Measurements from ENCODE around the gene TM2D3. TPM values are rescaled to one million over a fixed set of nuclear protein-coding genes. Genes with fewer than 3 reads are reported as not detected.

TM2D3 gene
- total RNA-seq = 10 to 100 TPM; 46.0 to 76.9 (median 57.3) TPM
- polyA plus RNA-seq = 10 to 100 TPM; 46.5 to 70.7 TPM
- long read RNA-seq, donor 1, transcript TM2D3-215 (4 exons, 1,734 nt) = minor isoform, 8 of 181 reads
- long read RNA-seq, donor 1, transcript TM2D3-201 (6 exons, 1,381 nt) = minor isoform, 43 of 181 reads
- long read RNA-seq, donor 1, transcript TM2D3-202 (5 exons, 1,329 nt) = major isoform, 117 of 181 reads
- long read RNA-seq, donor 1, partial matches to known transcripts = 1 of 181 reads
- long read RNA-seq, donor 1, other reads (novel, unspliced or antisense) = 5 of 181 reads
- long read RNA-seq, donor 2, transcript TM2D3-201 (6 exons, 1,381 nt) = minor isoform, 8 of 46 reads
- long read RNA-seq, donor 2, transcript TM2D3-202 (5 exons, 1,329 nt) = major isoform, 19 of 46 reads
- long read RNA-seq, donor 2, partial matches to known transcripts = 8 of 46 reads
- long read RNA-seq, donor 2, other reads (novel, unspliced or antisense) = 0 of 46 reads
- long read RNA-seq, donor 3, transcript TM2D3-201 (6 exons, 1,381 nt) = minor isoform, 14 of 42 reads
- long read RNA-seq, donor 3, transcript TM2D3-202 (5 exons, 1,329 nt) = major isoform, 22 of 42 reads
- long read RNA-seq, donor 3, partial matches to known transcripts = 0 of 42 reads
- long read RNA-seq, donor 3, other reads (novel, unspliced or antisense) = 5 of 42 reads

- no peaks in the 10 kb centered on the region for H3K9me3 ChIP-seq
- H3K27me3 ChIP-seq = no peaks in the 10 kb centered on the region
- H3K4me3 ChIP-seq = peak within 1 kb of the TSS; percentile 97
- DNase-seq = peak; percentile 91 to 97 (median 94)
- 0% methylated on average over 29 to 75 of the region's 75 CpGs for WGBS, 3 donors
- no peaks in the 10 kb centered on the region for H3K36me3 ChIP-seq
- intact Hi-C loops (cut with DNase I) = no loop called here
- peaks cover 5% of the 10 kb centered on the region for H3K4me1 ChIP-seq (ENCODE audit: insufficient read depth)
- TF ChIP-seq POLR2A (IDR thresholded peaks at IDR 0.05) = peak; percentile 92
- TF ChIP-seq EP300 (IDR thresholded peaks at IDR 0.05) = no peak
- TF ChIP-seq CTCF (IDR thresholded peaks at IDR 0.05) = peak; percentile 92 to 98 (median 97)
- H3K27ac ChIP-seq = peak within 1 kb of the TSS; percentile 60 to 92
Observed at GRCh38 chr15:101652098-101652785, at the start of gene TM2D3. Gene TM2D3, minus strand, starts transcription at chr15:101652381. Its CDS starts 20 bp downstream, at chr15:101652361.

- intact Hi-C loops (cut with DNase I) = no loop called here
- Histone ChIP-seq H3K4me3 (no peak overlapping the region), H3K36me3 (no peaks in the 10 kb centered on the region), H3K27me3 (no peaks in the 10 kb centered on the region), H3K27ac (no peak overlapping the region), H3K4me1 (ENCODE audit: insufficient read depth) (no peaks in the 10 kb centered on the region), H3K9me3 (no peaks in the 10 kb centered on the region)
- WGBS, 3 donors = 88 to 91% (median 89%) methylated on average over 2 of the region's 2 CpGs
- DNase-seq = no peak
- no peak for TF ChIP-seq CTCF (IDR thresholded peaks at IDR 0.05)
- TF ChIP-seq EP300 (IDR thresholded peaks at IDR 0.05) = no peak
- TF ChIP-seq POLR2A (IDR thresholded peaks at IDR 0.05) = no peak
Observed at GRCh38 chr15:101698314-101698713, 46.1 kb upstream of the TM2D3 start.

GRCh38 chr15:101697488-101697887 lies 45.3 kb upstream of the TM2D3 start:
- H3K36me3 ChIP-seq = no peaks in the 10 kb centered on the region
- no peak for DNase-seq
- TF ChIP-seq CTCF (IDR thresholded peaks at IDR 0.05) (no peak), EP300 (IDR thresholded peaks at IDR 0.05) (no peak), POLR2A (IDR thresholded peaks at IDR 0.05) (no peak)

GRCh38 chr15:101696829-101697228 lies 44.6 kb upstream of the TM2D3 start:
- TF ChIP-seq POLR2A (IDR thresholded peaks at IDR 0.05) (no peak), EP300 (IDR thresholded peaks at IDR 0.05) (no peak), CTCF (IDR thresholded peaks at IDR 0.05) (no peak)
- H3K36me3 ChIP-seq = no peaks in the 10 kb centered on the region
- no peaks in the 10 kb centered on the region for H3K4me1 ChIP-seq (ENCODE audit: insufficient read depth)
- H3K4me3 ChIP-seq = no peak overlapping the region
- 93 to 97% (median 94%) methylated on average over 1 of the region's 1 CpG for WGBS, 3 donors
- intact Hi-C loops (cut with DNase I) = no loop called here
- no peak for DNase-seq
- H3K27me3 ChIP-seq = no peaks in the 10 kb centered on the region
- H3K9me3 ChIP-seq = no peaks in the 10 kb centered on the region
- H3K27ac ChIP-seq = no peak overlapping the region

More at GRCh38 chr15:101697488-101697887, 45.3 kb upstream of the TM2D3 start:
- intact Hi-C loops (cut with DNase I) = no loop called here
- Histone ChIP-seq H3K27ac (no peak overlapping the region), H3K4me3 (no peak overlapping the region), H3K4me1 (ENCODE audit: insufficient read depth) (no peaks in the 10 kb centered on the region), H3K9me3 (no peaks in the 10 kb centered on the region), H3K27me3 (no peaks in the 10 kb centered on the region)
- WGBS, 3 donors = 91 to 94% (median 92%) methylated on average over 7 of the region's 7 CpGs

All from ovary (tissue), 10 donors.